Breast epithelium (tissue), 3 donors: ENCODE results near the gene NME7.

Experiments
- CTCF ChIP-seq, 3 donors: fragments of 450-650 bp; IDR thresholded peaks; one replicate each; pipeline ENCODE4 v1.5.1; 2016 to 2017; ENCODE audit warnings: antibody characterized with exemption in 3 of 3, mild to moderate bottlenecking in 3 of 3, moderate library complexity in 3 of 3
- POLR2A ChIP-seq: fragments of 450-650 bp; IDR thresholded peaks from one replicate; pipeline ENCODE4 v1.6.1; 2016; ENCODE audit warnings: antibody characterized with exemption, mild to moderate bottlenecking, moderate library complexity

GRCh38 chr1:169148472-169149252 lies 218.9 kb downstream of the NME7 start:
- TF ChIP-seq CTCF (IDR thresholded peaks at IDR 0.05) (no peak), POLR2A (no peak)
